ENCODE data around the gene ATE1. TPM values are rescaled to one million over a fixed set of nuclear protein-coding genes. Genes with fewer than 3 reads are reported as not detected.

ATE1 gene
- total and polyA plus RNA-seq, 2 donors (not counting 3 experiments of a cell fraction or from before 2014, with no cell fraction given) = 8.7 to 27.1 TPM

- no peak overlapping the region for H3K9ac ChIP-seq (replicated peaks; ENCODE audit: extremely low read depth, insufficient read depth, low read length)
- no TSS peak for BruUV-seq (replicated peaks)
Observed at GRCh38 chr10:121708728-121709674, 218.8 kb downstream of the ATE1 start.

More at GRCh38 chr10:121708728-121709674, 218.8 kb downstream of the ATE1 start:
- H3K9me3 ChIP-seq (replicated peaks; ENCODE audit: control insufficient read depth, insufficient read depth, low read length) = no peaks in the 10 kb centered on the region
- dilution Hi-C loops (cut with MboI; ENCODE audit: extremely low pct_ligation_motif_present, low sequenced_read_pairs) (no loop called here), intact Hi-C loops (cut with micrococcal nuclease) (no loop called here)
- DNase-seq (ENCODE audit: low read depth, low spot score) (no peak), FAIRE-seq (no peak)
- no peaks in the 10 kb centered on the region for H3K36me3 ChIP-seq (ENCODE audit: control insufficient read depth in 2 of 2, extremely low read depth in 1 of 2, insufficient read depth in 2 of 2, low read length in 2 of 2)
- no peak overlapping the region for H3K4me3 ChIP-seq (replicated peaks in 1 of 3; ENCODE audit: insufficient read depth in 1 of 3, low read depth in 1 of 3, low read length in 3 of 3)
- TF ChIP-seq POLR2A (IDR thresholded peaks at IDR 0.05; ENCODE audit: low read depth, low read length) = no peak
- no peak for TF ChIP-seq POLR2AphosphoS5 (IDR thresholded peaks at IDR 0.05; ENCODE audit: insufficient read depth, low read depth, low read length)
- TF ChIP-seq MAX (IDR thresholded peaks at IDR 0.05; ENCODE audit: insufficient read depth, insufficient read length) = no peak
- TF ChIP-seq JUN (IDR thresholded peaks at IDR 0.05; ENCODE audit: borderline replicate concordance, insufficient read depth, insufficient read length, low read depth) = no peak
- TF ChIP-seq FOS (IDR thresholded peaks at IDR 0.05; ENCODE audit: borderline replicate concordance, insufficient read depth, low read length) = no peak
- no peak for TF ChIP-seq EZH2 (IDR thresholded peaks at IDR 0.05; ENCODE audit: borderline replicate concordance, low read depth, low read length, severe bottlenecking)
- TF ChIP-seq MYC (IDR thresholded peaks at IDR 0.05; ENCODE audit: low read depth, low read length) = no peak
- TF ChIP-seq GATA2 (IDR thresholded peaks at IDR 0.05; ENCODE audit: insufficient read depth, insufficient read length, low read depth, low read length) = no peak
- TF ChIP-seq, protein P1, sequence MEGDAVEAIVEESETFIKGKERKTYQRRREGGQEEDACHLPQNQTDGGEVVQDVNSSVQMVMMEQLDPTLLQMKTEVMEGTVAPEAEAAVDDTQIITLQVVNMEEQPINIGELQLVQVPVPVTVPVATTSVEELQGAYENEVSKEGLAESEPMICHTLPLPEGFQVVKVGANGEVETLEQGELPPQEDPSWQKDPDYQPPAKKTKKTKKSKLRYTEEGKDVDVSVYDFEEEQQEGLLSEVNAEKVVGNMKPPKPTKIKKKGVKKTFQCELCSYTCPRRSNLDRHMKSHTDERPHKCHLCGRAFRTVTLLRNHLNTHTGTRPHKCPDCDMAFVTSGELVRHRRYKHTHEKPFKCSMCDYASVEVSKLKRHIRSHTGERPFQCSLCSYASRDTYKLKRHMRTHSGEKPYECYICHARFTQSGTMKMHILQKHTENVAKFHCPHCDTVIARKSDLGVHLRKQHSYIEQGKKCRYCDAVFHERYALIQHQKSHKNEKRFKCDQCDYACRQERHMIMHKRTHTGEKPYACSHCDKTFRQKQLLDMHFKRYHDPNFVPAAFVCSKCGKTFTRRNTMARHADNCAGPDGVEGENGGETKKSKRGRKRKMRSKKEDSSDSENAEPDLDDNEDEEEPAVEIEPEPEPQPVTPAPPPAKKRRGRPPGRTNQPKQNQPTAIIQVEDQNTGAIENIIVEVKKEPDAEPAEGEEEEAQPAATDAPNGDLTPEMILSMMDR (IDR thresholded peaks at IDR 0.05; ENCODE audit: extremely low read depth in 1 of 2, insufficient read depth in 1 of 2, low read depth in 1 of 2, low read length in 2 of 2) = no peak
- H3K4me1 ChIP-seq (ENCODE audit: control insufficient read depth, extremely low read depth, insufficient read depth, low read length) = no peaks in the 10 kb centered on the region
- no peak overlapping the region for H3K27ac ChIP-seq (ENCODE audit: insufficient read depth, low read depth, low read length)
- ChIA-PET CTCF (interaction anchor here (1.1 kb wide), 2 partner anchors 12 to 14 kb away, joined by 3 read pairs; no protein-coding TSS in a partner anchor), POLR2A (no interaction called here)
- H3K4me2 ChIP-seq (ENCODE audit: insufficient read depth, low read length) = no peak overlapping the region
- no peaks in the 10 kb centered on the region for H3K9me1 ChIP-seq (replicated peaks; ENCODE audit: control insufficient read depth, extremely low read depth, insufficient read depth, low read length)
- no peaks in the 10 kb centered on the region for H3K79me2 ChIP-seq (ENCODE audit: control insufficient read depth, insufficient read depth, low read length)
- peaks cover 0 to 4% of the 10 kb centered on the region in 2 experiments for H3K27me3 ChIP-seq (ENCODE audit: control insufficient read depth in 2 of 2, insufficient read depth in 2 of 2, low read length in 2 of 2)
- no peak overlapping the region for H2AFZ ChIP-seq (ENCODE audit: low read depth, low read length)
- H4K20me1 ChIP-seq (replicated peaks; ENCODE audit: control insufficient read depth, extremely low read depth, insufficient read depth, low read length) = no peaks in the 10 kb centered on the region
